GM19328 (cell line): Measurements from ENCODE around the gene PRUNE2.
A peak's percentile ranks its signal among the peaks of the same experiment; 100 is the strongest.

Source experiments
- ATAC-seq: cut with Tn5 transposase; IDR thresholded peaks from one replicate; pipeline ENCODE4 v1.9.1; 2021; ENCODE audit warnings: mild to moderate bottlenecking, moderate library complexity; ENCODE audit not compliant: unreplicated experiment

Gene PRUNE2

DNA sequence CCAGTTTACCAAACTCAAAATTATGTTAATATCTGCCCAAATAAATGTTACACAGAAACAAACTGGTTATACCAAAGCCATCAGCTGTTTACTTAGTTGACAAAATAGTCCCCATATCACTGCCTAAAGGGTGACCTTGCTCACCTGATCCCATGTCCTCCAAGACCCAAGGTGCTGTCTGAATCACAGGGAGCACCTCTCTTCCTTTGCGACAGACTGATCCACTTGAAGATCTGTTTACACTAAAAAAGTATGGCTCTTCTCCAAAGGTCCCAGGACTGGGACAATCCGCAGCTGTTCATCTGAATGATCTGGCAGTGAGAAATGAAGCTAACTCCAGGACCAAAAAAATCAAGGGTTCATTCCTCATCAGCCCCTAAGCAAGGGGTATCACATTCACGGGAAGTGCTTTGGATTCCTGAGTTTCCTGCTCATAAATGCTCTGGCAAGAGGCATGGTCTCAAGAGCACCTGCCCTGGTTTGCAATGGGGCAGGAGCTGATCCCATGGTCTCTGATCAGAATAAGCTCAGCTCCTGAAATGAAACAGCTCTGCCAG, 5.0 kb downstream of the PRUNE2 start:
- no peak for ATAC-seq

DNA sequence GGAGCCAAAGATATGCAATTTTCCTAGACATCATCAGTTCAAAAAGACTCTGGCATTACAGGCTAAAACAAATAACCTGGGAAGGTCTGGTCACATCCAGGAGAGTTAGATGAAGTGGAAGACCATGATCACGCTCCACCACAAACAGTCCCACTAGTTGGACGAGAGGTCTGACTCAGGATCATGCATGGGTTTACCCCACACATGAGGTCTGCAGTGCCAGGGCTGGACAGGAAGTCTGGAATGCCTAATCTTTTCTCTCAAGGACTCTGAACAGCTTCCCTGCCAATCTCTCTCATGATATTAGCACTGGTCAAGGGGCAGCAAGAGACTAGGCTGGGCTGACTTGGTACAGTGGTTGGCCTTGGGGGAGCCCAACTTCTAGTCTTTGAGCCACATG, 7.1 kb downstream of the PRUNE2 start:
- no peak for ATAC-seq

DNA sequence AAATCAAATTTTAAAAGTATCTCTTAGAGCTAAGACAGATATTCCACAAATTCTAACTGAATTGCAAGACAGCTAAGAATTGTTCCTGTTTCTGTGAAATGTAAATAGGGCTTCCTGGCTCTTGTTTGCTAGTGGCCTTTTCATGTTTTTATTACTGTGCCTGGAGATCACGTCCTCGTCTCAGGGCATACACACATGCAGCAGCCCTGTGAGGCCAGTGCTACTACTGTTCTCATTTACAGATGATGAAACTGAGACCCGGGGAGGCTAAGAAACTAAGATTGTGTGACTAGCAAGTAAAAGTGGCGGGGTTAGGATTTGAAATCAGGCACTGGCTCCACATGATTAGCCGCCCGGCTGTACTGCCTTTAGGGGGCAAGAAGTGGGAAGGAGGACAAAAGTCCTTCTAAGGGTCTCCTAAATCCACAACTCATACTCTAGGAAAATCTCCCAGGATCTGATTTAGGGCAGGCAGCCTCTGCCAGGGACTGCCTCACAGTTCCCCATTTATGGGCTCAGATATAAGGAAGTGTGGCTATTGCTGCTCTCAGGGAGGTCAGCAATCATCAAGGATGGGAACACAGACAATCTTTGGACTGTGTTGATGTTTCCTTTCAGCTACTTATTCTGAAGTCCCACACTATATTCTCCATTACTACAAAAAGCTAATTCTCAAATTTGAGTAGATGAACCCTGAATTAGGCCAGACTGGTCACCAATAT, 7.9 kb downstream of the PRUNE2 start:
- no peak for ATAC-seq

DNA sequence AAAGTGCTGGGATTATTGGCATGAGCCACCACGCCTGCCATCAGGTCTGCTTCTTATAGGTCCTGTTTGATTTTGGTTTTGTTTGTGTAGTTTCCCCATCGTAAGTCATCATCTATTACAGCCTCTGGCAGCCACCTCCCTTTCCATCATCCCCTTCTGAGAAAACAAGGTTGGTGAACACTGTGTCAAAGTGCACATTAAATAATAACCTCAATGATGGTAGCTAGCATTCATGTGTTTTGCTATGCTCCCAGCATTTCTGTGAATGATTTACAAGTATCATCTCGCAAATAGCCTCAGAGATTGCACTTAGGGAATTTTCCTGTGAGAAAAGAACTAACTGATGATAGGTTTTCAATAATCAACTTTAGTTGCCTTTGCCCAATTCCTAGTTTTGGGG, 9.9 kb downstream of the PRUNE2 start:
- no peak for ATAC-seq

DNA sequence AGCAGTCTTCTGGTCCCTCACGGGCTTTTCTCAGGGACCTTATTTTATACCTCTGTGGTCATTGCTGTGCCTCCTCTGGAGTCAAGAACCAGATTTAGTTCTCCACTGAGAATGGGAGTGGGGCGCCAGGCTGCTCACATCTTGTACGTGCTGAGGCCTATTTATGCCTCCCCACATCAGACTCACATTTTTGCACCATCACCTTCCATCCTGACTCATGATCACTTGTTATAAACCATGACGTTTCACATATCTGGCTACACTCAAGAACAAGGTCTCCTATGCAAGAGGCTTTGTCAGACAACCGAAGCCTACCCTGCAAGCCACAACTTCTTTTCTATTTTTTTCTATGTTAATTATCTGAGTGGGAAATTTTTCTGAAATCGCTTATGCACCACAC, 10.7 kb downstream of the PRUNE2 start:
- no peak for ATAC-seq

DNA sequence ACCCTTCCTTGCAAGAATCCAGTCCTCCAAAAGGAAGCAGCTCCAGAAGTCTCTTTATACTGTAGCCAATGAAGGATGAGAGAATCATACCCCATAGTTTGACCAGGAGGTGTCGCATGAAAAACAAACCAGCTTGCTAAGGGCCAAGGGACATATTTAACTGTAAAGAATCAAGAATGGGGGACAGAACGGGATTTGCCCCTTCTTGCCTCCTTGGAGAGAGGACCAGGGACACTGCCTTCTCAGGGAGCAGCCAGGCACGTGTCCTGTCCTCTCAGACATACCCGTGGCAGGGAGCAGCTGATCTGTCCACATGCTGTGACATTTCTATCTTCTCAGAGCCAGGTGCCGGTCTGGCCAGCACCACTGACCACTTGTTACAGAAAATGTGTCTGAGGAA, 11.7 kb downstream of the PRUNE2 start:
- no peak for ATAC-seq

DNA sequence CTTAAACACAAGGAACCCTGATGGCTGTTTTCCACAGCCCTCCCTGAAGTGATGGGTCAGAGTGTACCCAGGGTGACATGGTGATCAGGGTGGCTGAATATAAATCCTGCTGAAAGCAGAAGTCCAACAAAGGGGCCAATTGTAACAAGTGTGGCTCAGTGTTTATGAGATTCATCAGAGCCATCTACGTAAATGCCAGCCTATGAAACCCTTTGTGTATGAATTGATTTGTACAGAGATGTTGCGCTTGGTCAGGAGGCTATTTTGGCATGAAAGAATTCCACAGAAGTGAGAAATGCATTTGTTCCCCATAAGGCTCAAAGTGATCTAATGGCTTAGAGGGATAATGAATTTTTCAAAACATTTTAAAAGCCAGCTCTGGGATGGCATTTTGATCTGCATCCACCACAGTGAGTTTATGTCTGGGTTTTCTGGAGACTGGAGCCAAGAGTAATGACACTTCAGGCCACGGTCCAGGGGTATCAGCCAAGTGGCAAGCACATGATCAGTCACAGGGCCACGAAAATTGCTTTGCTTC, 12.4 kb downstream of the PRUNE2 start:
- ATAC-seq = no peak

DNA sequence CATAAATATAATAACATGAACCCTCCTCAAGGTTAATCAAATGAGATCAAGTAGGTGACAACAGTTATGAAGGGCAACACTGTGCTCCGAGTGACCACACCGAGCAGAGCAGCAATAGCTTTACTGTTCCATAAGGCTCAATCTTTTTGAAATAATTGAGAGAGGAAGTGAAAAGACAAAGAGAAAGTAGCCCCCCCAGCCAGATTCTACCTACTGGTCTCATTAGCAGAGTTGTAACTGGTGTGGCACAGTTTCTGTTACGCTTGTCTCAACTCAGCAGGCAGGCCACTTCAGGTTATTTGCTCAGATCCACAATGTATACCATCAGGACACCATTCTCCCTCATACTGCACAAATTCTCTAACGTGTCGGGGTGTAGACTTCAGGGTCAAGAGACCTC, 14.0 kb downstream of the PRUNE2 start:
- no peak for ATAC-seq

DNA sequence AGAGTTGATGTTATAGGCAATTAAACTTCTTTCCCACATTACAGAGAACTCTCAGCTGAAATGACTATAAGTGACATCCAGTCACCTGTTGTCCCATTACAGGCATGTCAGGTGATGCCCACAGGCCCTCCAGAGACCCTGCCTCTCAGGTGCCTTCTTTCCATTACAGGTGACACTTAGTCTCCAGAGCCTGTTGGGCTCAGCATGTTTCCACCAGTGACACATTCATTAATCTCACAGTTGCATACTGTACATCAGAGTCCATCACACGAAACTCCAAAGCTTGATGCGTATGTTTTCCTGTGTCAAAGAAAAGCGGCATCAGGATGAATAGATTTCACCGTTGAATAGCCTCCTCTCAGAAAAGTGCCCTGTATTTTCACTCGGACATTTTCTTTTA, 14.6 kb downstream of the PRUNE2 start:
- ATAC-seq = no peak

DNA sequence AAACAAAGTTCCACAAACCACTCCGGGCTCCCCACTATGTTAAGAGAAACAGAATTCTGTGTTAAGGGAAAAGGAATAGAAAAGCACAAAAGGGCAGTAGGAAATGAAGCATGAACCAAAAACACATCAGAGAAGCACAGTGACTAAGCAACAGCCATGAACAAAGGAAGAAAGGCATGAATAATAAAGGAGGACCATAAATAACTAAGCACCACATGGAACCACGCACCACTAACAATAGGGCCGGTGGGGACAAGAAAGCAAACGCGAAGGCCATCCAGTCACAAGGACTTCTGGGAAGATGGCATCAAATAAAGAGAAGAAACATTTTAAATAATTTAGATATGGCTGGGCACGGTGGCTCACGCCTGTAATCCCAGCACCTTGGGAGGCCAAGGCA, 18.0 kb downstream of the PRUNE2 start:
- ATAC-seq = no peak

DNA sequence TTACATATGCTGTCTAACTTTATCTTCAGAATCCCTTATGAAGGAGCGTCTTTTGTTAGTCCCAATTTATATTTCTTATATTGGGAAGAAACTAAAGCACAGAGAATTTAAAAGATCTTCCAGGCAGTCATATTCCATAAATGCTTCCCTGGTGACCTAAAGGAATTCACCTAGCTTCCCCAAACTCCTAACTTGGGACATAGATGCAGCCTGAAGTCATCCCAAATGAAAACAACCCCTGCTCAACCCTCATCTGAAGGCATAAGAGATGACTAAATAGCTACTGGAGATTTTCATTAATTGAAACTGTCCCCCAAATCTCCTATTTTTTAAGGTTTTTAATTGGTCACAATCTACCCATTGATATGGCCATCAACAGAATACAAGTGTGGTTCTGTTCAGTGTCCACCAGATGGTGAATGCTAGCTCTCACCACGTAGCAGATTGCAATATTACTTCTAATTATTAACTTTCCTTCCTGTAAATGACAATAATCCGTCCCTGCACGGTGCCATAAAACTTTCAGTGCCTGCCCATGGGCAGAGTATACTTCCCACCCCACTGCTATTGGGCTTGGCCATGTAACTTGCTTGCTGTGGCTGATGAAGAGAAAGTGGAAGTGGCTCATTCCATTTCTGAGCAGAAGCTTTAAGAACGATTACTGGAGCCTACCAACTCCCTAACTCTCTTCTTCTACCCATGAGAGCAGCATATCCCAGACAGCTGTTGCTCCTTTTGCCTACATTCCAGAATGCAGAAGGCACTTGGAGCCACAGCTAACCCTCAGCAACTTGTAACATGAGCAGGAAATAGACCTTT, 18.7 kb downstream of the PRUNE2 start:
- ATAC-seq = peak; percentile 48

DNA sequence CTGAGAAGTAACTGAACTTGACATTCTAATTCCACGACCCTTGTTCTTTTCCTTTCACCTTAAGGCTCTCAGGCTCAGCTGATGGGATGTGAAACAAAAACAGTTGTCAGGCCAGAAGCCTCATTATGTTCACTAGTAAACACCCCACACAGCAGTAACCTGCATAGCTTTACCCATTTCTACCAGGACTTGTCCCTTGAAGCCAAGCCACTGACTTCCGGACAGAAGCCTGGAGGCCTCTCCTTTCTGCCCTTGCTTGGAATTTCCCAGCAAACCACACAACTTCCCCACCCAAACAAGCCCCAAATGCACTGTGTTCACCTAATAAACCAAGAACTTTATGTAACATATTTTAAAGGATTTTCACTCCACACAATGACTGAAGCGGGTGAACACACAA, 19.6 kb downstream of the PRUNE2 start:
- ATAC-seq = no peak

DNA sequence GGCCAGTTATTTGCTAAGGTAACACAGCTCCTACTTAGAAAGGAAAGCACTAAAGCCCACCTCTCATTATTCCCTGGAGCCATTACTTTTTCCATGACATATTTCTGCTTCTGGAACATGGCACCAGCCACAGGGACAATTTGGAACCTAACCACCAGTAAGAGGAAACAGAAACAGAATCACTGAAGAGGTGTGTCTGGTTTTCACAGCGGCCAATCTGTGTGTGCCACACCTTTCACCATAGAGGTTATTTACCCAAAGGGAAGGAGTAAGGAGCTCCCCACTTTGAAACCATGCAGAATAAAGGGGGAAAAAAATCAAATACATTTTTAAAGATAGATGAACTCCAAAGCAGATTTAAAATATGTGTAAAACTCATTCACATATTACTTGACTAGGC, 21.1 kb downstream of the PRUNE2 start:
- no peak for ATAC-seq

DNA sequence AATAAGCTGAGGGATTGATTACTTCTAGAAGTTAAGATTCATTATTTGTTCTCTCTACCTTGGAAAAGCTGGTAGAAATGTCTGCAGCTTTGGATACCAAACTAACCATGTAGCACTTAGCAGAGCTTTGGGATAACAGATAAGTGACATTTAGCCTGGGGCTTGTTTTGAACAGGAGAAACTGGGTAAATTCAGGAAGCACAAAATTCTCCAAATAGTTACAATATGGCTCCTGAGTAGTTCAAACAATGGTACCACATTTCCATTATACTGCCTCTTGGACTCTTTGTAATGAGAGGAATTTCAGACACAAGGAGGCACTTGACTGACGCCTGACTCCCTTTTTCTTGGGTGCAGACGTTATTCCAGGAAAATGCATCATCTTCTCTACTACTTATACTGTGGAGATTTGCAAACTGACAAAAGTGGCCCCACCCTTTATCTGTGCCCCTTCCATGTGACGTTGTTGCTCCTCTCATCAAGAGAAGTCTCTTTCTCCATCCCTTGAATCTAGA, 22.5 kb downstream of the PRUNE2 start:
- ATAC-seq = no peak

DNA sequence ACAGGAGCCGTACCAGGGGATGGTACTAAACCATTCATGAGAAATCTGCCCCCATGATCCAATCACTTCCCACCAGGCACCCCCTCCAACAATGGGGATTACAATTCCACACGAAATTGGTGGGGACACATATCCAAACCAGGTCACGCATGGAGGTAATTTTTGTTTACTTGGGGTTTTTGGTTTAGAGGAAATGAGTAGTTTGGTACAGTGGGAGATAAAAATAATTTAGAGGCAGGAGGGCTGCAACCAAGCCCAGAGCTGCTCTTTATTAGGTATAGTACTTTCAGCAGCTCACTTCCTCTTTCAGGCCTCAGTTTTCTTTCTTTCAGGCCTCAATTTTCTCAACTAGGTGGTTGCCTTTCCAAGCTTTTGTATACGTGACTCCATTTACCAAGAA, 23.2 kb downstream of the PRUNE2 start:
- peak; percentile 84 for ATAC-seq

DNA sequence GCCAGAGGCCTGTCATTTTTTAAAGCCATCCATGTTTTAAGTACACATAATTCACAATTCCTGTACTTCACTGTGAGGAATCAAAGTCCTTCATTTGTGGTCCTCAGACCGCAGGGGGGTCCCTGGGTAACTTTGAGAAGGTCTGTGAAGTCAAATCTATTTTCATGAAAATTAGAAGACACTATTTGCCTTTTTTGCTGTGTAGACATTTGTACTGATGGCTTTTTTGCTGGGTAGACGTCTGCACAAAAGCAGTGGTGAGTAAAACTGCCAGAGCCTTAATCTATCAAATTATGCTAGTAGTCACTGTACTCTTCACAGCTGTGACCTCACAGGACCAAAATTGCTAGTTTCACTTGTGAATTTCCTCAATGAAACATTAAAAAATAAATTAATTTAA, 25.7 kb downstream of the PRUNE2 start:
- ATAC-seq = no peak

DNA sequence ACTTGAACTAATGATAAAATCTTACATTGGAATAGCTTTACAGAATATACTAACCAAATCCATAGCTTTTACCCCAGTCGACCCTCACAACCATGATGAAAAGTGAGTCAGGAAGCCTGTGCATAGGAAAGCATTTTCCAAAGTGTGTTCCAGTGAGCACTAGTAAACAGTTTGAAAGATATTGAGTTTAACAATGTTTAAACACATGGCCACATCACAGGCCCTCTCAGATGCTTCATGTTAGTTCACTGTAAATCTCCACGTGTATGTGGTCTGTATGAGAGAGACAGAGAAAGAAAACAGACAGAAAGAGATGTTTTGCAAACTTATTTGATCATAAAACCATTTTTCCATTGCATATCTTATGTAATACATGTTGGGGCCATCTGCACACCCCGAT, 27.0 kb downstream of the PRUNE2 start:
- no peak for ATAC-seq

DNA sequence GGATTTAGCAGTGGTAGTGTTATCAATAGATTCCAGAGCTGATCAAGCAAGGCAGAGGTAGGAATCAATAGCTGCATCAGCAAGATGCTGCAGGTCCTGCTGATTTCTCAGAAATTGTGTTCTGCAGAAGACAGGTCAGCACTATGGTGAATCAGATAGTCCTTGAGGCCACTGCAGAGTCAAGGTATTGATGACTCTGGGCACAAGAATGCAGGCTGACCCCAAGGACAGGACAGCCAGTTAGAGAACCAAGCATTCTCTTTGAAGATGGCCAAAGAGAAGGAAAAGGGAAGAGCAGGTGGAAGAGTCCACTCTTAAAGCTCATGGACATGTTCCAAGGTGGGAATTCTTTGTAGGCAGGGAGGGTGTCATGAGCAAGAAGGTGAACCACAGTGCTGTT, 28.0 kb downstream of the PRUNE2 start:
- no peak for ATAC-seq

DNA sequence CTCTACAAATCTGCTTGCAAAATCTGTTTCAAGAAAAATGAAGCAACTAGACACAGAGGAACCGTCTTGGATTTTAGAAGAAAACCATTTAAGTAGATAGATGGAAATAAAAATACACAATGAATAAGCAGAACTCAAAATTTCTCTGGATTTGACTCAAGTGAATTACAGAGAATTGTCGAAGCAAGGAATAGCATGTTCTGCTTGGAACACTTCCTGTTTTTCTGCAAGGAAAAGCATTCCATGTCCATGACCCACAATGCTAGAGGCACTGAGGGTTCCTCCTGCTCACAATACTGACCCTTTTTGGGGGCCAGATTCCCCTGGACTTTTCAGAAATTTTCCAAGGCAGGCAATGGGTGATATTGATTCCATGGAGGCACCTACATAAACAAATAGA, 29.8 kb downstream of the PRUNE2 start:
- no peak for ATAC-seq

DNA sequence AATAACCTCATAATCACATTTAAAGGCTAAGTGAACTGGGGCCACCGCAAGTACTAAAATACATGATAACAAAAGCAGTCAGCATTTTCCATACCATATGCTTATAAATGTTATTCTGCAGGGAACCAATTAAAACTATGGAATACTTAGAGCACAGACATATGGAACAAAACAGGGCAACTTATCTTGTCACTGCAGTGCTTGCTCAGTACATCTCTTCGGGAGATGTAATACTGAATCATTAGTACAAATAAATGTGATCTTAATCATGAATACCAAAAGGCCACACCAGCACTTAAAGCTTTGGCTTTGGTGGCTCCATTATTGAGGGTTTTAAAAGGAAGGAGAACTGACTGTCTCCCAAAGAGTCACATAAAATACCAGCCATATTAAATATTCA, 32.1 kb downstream of the PRUNE2 start:
- no peak for ATAC-seq

DNA sequence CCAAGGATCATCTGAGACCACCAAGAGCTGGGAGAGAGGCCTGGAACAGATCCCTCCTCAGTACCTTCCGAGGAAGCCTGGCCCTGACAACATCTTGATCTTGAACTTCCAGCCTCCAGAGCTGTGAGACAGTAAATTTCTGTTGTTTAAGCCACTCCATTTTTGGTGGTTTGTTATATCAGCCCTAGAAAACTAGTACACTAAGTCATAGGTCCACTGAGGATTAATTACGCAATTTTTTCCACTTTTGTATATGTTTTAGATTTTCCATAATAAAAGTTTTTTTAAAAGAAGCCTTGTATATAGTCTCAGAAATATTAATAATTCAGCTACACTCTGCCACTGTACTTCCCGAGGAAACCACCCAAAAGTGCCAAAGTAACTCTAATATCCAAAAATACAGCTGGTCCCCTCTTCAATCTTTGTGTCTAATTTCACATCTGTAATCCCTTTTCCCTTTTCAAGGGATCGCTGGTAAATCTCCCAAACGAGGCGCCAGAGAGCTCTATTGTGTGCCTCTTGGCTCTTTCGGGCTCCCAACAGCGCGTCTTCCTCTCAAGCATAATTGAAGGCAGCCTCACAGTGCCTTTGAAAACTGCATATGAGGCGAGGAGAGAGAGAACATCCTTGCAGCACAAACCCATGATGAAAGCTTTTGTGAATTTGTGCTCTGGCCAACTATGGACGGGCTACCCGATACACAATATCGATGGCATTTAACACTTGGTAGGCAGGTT, 32.7 kb downstream of the PRUNE2 start:
- no peak for ATAC-seq
